GM06990 (cell line): Measurements from ENCODE around the gene BORCS6.

Experiments
- DNase-seq: peaks from one replicate; pipeline ENCODE4 v3.0.0-alpha.2; 2011; ENCODE audit not compliant: insufficient read length; ENCODE audit errors: extremely low read depth
- H3K27me3 ChIP-seq: replicated peaks from 2 replicates; pipeline ENCODE4 v1.6.0; 2011; ENCODE audit warnings: low read length; ENCODE audit not compliant: control insufficient read depth, insufficient read depth
- H3K36me3 ChIP-seq: 2 replicates; pipeline ENCODE4 v1.5.1; 2011; ENCODE audit warnings: low read length; ENCODE audit not compliant: control insufficient read depth, insufficient read depth
- H3K4me3 ChIP-seq: replicated peaks from 2 replicates; pipeline ENCODE4 v1.5.1; 2011; ENCODE audit warnings: low read depth, mild to moderate bottlenecking, control low read depth, low read length
- TF ChIP-seq, protein P1 (sequence below): IDR thresholded peaks from 2 replicates; pipeline ENCODE4 v1.5.1; 2011; ENCODE audit warnings: low read length, control low read depth, mild to moderate bottlenecking, inconsistent platforms; ENCODE audit not compliant: insufficient read depth, poor library complexity, severe bottlenecking

BORCS6 gene

DNA sequence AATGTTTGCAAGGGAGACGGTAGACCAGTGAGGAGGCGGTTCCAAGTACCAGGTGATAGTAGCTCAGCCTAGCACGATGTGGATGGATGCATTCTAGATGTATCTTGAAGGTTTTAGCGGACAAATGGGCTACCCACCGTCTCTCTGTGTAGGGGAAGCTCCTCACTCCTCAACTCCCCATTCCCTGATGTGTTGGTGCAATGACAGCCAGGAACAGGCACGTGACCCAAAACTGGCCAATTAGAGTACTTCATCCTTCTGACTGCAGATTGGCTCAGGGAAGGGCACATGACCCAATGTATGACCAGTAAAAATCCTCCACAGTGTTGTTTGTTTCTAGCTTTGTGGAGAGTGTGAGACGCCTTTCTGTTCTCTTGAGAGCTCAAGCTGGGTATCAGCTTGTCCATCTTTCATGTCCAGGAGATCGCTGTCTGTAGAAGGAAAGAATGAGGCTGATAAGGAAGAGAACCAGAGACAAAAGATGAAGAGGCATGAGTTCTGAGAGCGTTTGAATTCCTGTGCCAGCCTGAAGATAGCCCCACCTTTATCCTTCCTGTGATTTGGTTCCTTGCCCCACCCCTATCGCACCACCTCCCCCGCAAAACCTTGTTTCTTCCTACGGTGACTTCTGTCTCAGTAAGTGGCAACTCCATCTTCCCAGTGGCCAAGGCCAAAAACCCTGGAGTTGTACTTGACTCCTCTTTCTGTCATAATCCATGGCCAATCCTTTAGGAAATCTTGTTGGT is 2.3 kb upstream of the BORCS6 start:
- peak; percentile 48 for DNase-seq
- Histone ChIP-seq H3K4me3 (peak overlapping the region; percentile 54), H3K36me3 (no peaks in the 10 kb centered on the region), H3K27me3 (no peaks in the 10 kb centered on the region)
- TF ChIP-seq, protein P1, sequence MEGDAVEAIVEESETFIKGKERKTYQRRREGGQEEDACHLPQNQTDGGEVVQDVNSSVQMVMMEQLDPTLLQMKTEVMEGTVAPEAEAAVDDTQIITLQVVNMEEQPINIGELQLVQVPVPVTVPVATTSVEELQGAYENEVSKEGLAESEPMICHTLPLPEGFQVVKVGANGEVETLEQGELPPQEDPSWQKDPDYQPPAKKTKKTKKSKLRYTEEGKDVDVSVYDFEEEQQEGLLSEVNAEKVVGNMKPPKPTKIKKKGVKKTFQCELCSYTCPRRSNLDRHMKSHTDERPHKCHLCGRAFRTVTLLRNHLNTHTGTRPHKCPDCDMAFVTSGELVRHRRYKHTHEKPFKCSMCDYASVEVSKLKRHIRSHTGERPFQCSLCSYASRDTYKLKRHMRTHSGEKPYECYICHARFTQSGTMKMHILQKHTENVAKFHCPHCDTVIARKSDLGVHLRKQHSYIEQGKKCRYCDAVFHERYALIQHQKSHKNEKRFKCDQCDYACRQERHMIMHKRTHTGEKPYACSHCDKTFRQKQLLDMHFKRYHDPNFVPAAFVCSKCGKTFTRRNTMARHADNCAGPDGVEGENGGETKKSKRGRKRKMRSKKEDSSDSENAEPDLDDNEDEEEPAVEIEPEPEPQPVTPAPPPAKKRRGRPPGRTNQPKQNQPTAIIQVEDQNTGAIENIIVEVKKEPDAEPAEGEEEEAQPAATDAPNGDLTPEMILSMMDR = no peak

DNA sequence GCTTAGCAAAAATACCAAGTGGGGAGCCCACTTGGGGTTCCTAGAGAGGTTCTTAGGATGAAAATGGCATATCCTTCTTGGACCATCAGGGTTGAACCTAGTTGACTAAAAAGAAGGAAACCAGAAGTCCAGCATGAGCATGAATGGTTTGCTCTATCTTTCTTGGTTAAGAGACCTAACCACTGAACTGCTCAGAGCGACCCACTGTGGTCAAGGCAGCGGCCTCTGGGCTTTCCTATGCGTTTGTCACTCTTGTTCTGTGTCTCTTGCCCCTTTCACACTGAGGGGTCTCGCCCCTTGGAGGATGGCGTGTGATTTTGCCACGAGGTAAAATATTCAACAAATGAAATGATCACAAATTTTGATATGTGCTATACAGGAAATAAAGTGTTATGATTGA is 526 bp upstream of the BORCS6 start:
- Histone ChIP-seq H3K27me3 (no peaks in the 10 kb centered on the region), H3K4me3 (peak overlapping the region; percentile 54), H3K36me3 (no peaks in the 10 kb centered on the region)
- TF ChIP-seq, protein P1 = peak; percentile 6
- DNase-seq = no peak

DNA sequence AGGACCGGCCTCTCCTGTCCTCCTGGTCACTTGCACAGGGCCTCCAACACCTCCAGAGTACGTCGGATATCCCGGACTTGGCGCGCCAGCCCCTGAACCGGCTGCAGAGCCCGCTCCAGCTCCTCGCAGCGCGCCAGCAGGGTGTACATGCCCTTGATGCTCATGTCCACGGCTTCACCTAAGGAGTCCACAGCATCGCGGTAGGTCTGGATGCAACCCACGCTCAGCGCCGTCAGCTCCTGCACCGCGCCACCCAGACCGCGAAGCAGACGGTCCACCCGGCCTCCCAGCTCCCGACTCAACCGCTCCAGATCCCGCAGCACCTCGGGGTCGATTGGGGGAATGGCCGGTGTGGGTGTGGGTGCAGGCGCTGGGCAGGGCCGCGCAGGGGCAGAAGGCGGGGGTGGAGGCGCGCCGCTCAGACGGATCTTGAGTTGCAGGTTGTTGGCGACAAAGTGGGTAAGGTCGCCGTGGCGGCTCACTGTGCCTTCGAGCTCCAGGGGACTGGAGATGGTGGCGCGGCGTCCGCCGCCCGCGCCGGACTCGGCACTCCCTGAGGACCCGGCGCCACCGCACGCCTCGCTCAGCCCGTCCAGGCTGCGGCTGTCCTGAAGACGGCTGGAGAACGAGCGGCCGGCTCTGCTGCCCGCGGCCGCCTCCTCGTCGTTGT is 804 bp downstream of the BORCS6 start:
- TF ChIP-seq, protein P1 = no peak
- H3K4me3 ChIP-seq = peak overlapping the region; percentile 85
- H3K27me3 ChIP-seq = no peaks in the 10 kb centered on the region
- peak; percentile 54 for DNase-seq
- no peaks in the 10 kb centered on the region for H3K36me3 ChIP-seq

DNA sequence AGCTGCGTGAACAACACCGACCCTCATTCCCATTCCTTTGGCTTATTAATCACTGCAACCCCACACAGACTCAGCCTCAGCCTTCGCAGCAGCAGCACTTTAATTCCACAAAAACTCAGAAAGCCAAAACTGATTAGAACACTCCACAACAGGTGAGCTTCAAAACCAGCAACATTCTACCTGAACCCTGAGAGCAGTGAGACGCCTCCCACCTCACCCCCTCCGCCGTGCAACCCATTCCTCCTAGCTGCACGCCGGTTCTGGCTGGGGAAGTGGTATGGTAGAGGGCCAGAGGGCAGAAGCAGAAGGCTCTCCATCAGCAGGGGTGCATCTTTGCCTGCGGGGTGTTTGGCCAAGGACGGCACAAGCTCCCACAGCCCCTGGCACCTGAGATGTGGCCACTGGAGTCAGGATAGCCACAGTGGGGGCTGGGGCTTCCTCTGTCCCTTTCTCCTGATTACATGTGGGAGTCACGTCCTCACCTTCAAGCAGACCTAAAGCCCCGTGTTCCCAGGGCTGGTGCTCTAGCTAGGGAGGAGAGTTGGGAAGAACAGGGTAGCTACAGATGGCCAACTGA is 1.6 kb downstream of the BORCS6 start:
- H3K27me3 ChIP-seq = no peaks in the 10 kb centered on the region
- DNase-seq = no peak
- peak overlapping the region; percentile 85 for H3K4me3 ChIP-seq
- TF ChIP-seq, protein P1 = no peak
- H3K36me3 ChIP-seq = no peaks in the 10 kb centered on the region

DNA sequence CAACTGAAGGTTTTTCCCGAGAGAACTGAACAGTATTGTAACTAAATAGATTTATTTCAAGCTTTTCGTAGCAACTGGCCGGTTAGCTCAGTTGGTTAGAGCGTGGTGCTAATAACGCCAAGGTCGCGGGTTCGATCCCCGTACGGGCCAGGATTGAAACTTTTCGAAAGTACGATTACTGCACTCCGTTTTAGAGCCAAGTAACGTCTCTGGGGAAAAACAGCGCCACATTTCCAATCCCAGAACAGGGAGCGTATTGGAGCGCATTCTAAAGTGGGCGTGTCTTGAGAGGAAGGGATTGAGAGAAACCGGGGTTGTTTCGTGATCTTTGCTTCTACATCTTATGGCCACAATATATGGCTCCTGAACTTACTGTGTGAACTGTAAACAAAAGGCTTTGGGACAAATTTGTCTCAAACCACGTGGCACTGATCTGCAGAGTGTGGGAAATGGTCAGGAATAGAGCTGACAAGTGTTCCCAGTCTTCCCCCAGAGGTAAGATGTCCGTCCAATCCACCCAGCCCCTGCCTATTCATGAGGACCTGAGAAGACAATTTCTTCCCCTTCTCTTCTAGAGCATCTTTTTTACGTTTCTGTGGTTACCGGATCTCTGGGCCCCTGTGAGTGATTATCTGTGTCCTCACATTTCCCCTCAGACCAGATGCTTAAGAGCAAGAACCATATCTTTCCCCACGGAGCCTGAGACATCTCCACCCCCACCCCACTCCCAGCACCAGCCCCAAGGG is 2.3 kb downstream of the BORCS6 start:
- no peaks in the 10 kb centered on the region for H3K27me3 ChIP-seq
- H3K36me3 ChIP-seq = no peaks in the 10 kb centered on the region
- TF ChIP-seq, protein P1 = no peak
- peak overlapping the region; percentile 86 for H3K4me3 ChIP-seq
- peak; percentile 86 for DNase-seq
